ENCODE data around the gene RSAD2. TPM values are rescaled to one million over a fixed set of nuclear protein-coding genes. Genes with fewer than 3 reads are reported as not detected.

RSAD2 gene
- total and polyA plus RNA-seq, 9 of the 15 experiments (the other 6 are each of a cell fraction or from before 2014, with no cell fraction given), result 0.15 to 1.4 (median 0.28) TPM

GRCh38 chr2:6917761-6918421, 40.3 kb downstream of the RSAD2 start:
- DNase-seq (ENCODE audit: extremely low read depth in 1 of 4, low spot score in 3 of 4), result no peak
- intact Hi-C loops (cut with micrococcal nuclease), result loop anchor here (1.0 to 5.0 kb wide), 5 partner anchors 21 to 164 kb away; no protein-coding TSS in a partner anchor
- in situ Hi-C loops (cut with MboI), result no loop called here
- BruUV-seq (replicated peaks), result no TSS peak
- peak; percentile 53 for ATAC-seq
- Histone ChIP-seq H3K36me3 (ENCODE audit: control insufficient read depth, insufficient read depth, low read length) (no peaks in the 10 kb centered on the region), H3K4me2 (ENCODE audit: insufficient read depth, low read length) (peak overlapping the region; percentile 63; the same call in 1 of the 2 replicates), H3K79me2 (ENCODE audit: control insufficient read depth, insufficient read depth, low read length) (no peaks in the 10 kb centered on the region), H3K27ac (ENCODE audit: extremely low read depth, low read depth, low read length) (peak overlapping the region; percentile 37; the same call in 1 of the 3 replicates), H3K27me3 (ENCODE audit: control insufficient read depth in 2 of 2, insufficient read depth in 2 of 2, low read length in 2 of 2) (0 out of 5 replicates have a peak, but pooled peaks cover 0 to 2% of the 10 kb centered on the region in 2 experiments), H3K9me1 (ENCODE audit: control insufficient read depth, insufficient read depth, low read length) (no peaks in the 10 kb centered on the region), H3K9me3 (replicated peaks; ENCODE audit: control insufficient read depth, insufficient read depth, low read depth, low read length) (no peaks in the 10 kb centered on the region), H2AFZ (ENCODE audit: low read depth, low read length) (peak overlapping the region; percentile 69), H3K9ac (ENCODE audit: insufficient read depth in 1 of 2, low read depth in 2 of 2, low read length in 2 of 2) (peak overlapping the region; percentile 63 to 91; a peak in 3 of 4 replicates), H3K4me1 (replicated peaks in 1 of 2; ENCODE audit: control insufficient read depth in 2 of 2, insufficient read depth in 2 of 2, low read length in 2 of 2) (peaks cover 3 to 25% of the 10 kb centered on the region in 2 experiments; a peak in 4 of 5 replicates), H4K20me1 (replicated peaks; ENCODE audit: control insufficient read depth, insufficient read depth, low read length) (peaks cover 5% of the 10 kb centered on the region; the same call in 1 of the 2 replicates), H3K4me3 (peak overlapping the region; percentile 61)
- FAIRE-seq, result no peak
- 6% methylated on average over 37 of the region's 68 CpGs for WGBS (ENCODE audit: insufficient coverage, low coverage, missing lambda C conversion rate)
- ChIA-PET CTCF (ENCODE audit: low intra/inter-chr PET ratio) (interaction anchor here (0.8 to 1.0 kb wide), 3 partner anchors 91 to 96 kb away, joined by 3 read pairs; no protein-coding TSS in a partner anchor), POLR2A (no interaction called here)
- TF ChIP-seq KDM2B (CRISPR knock-in tag; IDR thresholded peaks at IDR 0.05) (no peak), HNRNPL (IDR thresholded peaks at IDR 0.05; ENCODE audit: low read depth, low read length) (0 out of 2 replicates have a peak, but pooled peaks have one; percentile 45), ZNF175 (CRISPR knock-in tag; IDR thresholded peaks at IDR 0.05; ENCODE audit: low read depth) (no peak), ZNF431 (CRISPR knock-in tag; IDR thresholded peaks at IDR 0.05) (0 out of 2 replicates have a peak, but pooled peaks have one; percentile 2), ZFP1 (CRISPR knock-in tag; IDR thresholded peaks at IDR 0.05) (no peak), KDM5B (IDR thresholded peaks at IDR 0.05; ENCODE audit: insufficient replicate concordance, low read depth, low read length) (peak; percentile 50), ZNF253 (CRISPR knock-in tag; conservative IDR thresholded peaks at IDR 0.05) (no peak), RBFOX2 (IDR thresholded peaks at IDR 0.05; ENCODE audit: low read depth, low read length) (0 out of 2 replicates have a peak, but pooled peaks have one; percentile 27), VEZF1 (CRISPR knock-in tag; IDR thresholded peaks at IDR 0.05) (0 out of 2 replicates have a peak, but pooled peaks have one; percentile 3), NONO (IDR thresholded peaks at IDR 0.05; ENCODE audit: low read depth in 2 of 2, low read length in 1 of 2) (no peak), ZBTB7A (IDR thresholded peaks at IDR 0.05; ENCODE audit: borderline replicate concordance, control insufficient read depth, low read depth, low read length) (peak; percentile 53; the same call in 1 of the 2 replicates), FUS (optimal IDR thresholded peaks at IDR 0.05; ENCODE audit: low read depth, low read length) (peak; percentile 47), THAP12 (CRISPR knock-in tag; IDR thresholded peaks at IDR 0.05) (0 out of 2 replicates have a peak, but pooled peaks have one; percentile 6), CTBP1 (IDR thresholded peaks at IDR 0.05; ENCODE audit: borderline replicate concordance) (peak; percentile 31; the same call in 1 of the 2 replicates), HMG20A (CRISPR knock-in tag; conservative IDR thresholded peaks at IDR 0.05) (no peak), NR3C1 (CRISPR knock-in tag; IDR thresholded peaks at IDR 0.05) (0 out of 2 replicates have a peak, but pooled peaks have one; percentile 32), HLTF (IDR thresholded peaks at IDR 0.05) (no peak)
